Measurements from ENCODE around the gene ARHGAP40.

GRCh38 chr20:38573413-38573812, 28.2 kb upstream of the ARHGAP40 start:
- no peak for TF ChIP-seq CTCF (IDR thresholded peaks at IDR 0.05 in 8 of 11, conservative IDR thresholded peaks at IDR 0.05 in 3 of 11)
- TF ChIP-seq POLR2A (IDR thresholded peaks at IDR 0.05): no peak

Measured in spleen (tissue), 7 donors.